ENCODE results near the gene NCDN.

NCDN gene

GRCh38 chr1:35532497-35533223 lies 24.9 kb upstream of the NCDN start:
- TF ChIP-seq POLR2A (IDR thresholded peaks at IDR 0.05; ENCODE audit: low read depth, low read length) (no peak), TAF1 (IDR thresholded peaks at IDR 0.05; ENCODE audit: low read depth, low read length) (no peak), SPI1 (IDR thresholded peaks at IDR 0.05; ENCODE audit: low read depth, low read length) (no peak), PAX5 (IDR thresholded peaks at IDR 0.05; ENCODE audit: insufficient read depth, low read length, severe bottlenecking) (no peak), POLR2AphosphoS5 (IDR thresholded peaks at IDR 0.05; ENCODE audit: low read depth, low read length) (no peak), POU2F2 (IDR thresholded peaks at IDR 0.05; ENCODE audit: low read depth, low read length) (no peak)
- FAIRE-seq (no peak), DNase-seq (ENCODE audit: insufficient read length, low spot score) (no peak)

GRCh38 chr1:35533586-35533985 lies 24.0 kb upstream of the NCDN start:
- TF ChIP-seq POLR2AphosphoS5 (IDR thresholded peaks at IDR 0.05; ENCODE audit: low read depth, low read length) (no peak), TAF1 (IDR thresholded peaks at IDR 0.05; ENCODE audit: low read depth, low read length) (no peak), POLR2A (IDR thresholded peaks at IDR 0.05; ENCODE audit: low read depth, low read length) (no peak), POU2F2 (IDR thresholded peaks at IDR 0.05; ENCODE audit: low read depth, low read length) (no peak), SPI1 (IDR thresholded peaks at IDR 0.05; ENCODE audit: low read depth, low read length) (no peak), PAX5 (IDR thresholded peaks at IDR 0.05; ENCODE audit: insufficient read depth, low read length, severe bottlenecking) (no peak)
- DNase-seq (ENCODE audit: insufficient read length, low spot score) (no peak), FAIRE-seq (no peak)

- TF ChIP-seq POLR2AphosphoS5 (IDR thresholded peaks at IDR 0.05; ENCODE audit: low read depth, low read length), result no peak
- no peak for TF ChIP-seq POLR2A (IDR thresholded peaks at IDR 0.05; ENCODE audit: low read depth, low read length)
- no peak for TF ChIP-seq PAX5 (IDR thresholded peaks at IDR 0.05; ENCODE audit: insufficient read depth, low read length, severe bottlenecking)
- FAIRE-seq (no peak), DNase-seq (ENCODE audit: insufficient read length, low spot score) (no peak)
These were observed 22.4 kb upstream of the NCDN start for GRCh38 chr1:35535243-35535642.

GRCh38 chr1:35536556-35537162 lies 20.9 kb upstream of the NCDN start:
- TF ChIP-seq POU2F2 (IDR thresholded peaks at IDR 0.05; ENCODE audit: low read depth, low read length) (no peak), SPI1 (IDR thresholded peaks at IDR 0.05; ENCODE audit: low read depth, low read length) (no peak), POLR2AphosphoS5 (IDR thresholded peaks at IDR 0.05; ENCODE audit: low read depth, low read length) (no peak), TAF1 (IDR thresholded peaks at IDR 0.05; ENCODE audit: low read depth, low read length) (no peak), POLR2A (IDR thresholded peaks at IDR 0.05; ENCODE audit: low read depth, low read length) (no peak)
- FAIRE-seq, result no peak
- DNase-seq (ENCODE audit: insufficient read length, low spot score), result no peak

- DNase-seq (ENCODE audit: insufficient read length, low spot score), result no peak
- no peak for FAIRE-seq
These were observed 19.8 kb upstream of the NCDN start for GRCh38 chr1:35537806-35538205.

GRCh38 chr1:35539073-35539823 lies 18.4 kb upstream of the NCDN start:
- FAIRE-seq, result no peak
- no peak for DNase-seq (ENCODE audit: insufficient read length, low spot score)
- peak; percentile 81 for TF ChIP-seq SPI1 (IDR thresholded peaks at IDR 0.05; ENCODE audit: low read depth, low read length)
- TF ChIP-seq POLR2AphosphoS5 (IDR thresholded peaks at IDR 0.05; ENCODE audit: low read depth, low read length), result no peak
- no peak for TF ChIP-seq POU2F2 (IDR thresholded peaks at IDR 0.05; ENCODE audit: low read depth, low read length)
- peak; percentile 45; the same call in 1 of the 2 replicates for TF ChIP-seq POLR2A (IDR thresholded peaks at IDR 0.05; ENCODE audit: low read depth, low read length)
- peak; percentile 24; the same call in 1 of the 2 replicates for TF ChIP-seq TAF1 (IDR thresholded peaks at IDR 0.05; ENCODE audit: low read depth, low read length)

More at GRCh38 chr1:35537806-35538205, 19.8 kb upstream of the NCDN start:
- TF ChIP-seq PAX5 (IDR thresholded peaks at IDR 0.05; ENCODE audit: insufficient read depth, low read length, severe bottlenecking) (no peak), SPI1 (IDR thresholded peaks at IDR 0.05; ENCODE audit: low read depth, low read length) (no peak), TAF1 (IDR thresholded peaks at IDR 0.05; ENCODE audit: low read depth, low read length) (no peak), POLR2AphosphoS5 (IDR thresholded peaks at IDR 0.05; ENCODE audit: low read depth, low read length) (no peak)

- DNase-seq (ENCODE audit: insufficient read length, low spot score) (no peak), FAIRE-seq (peak; percentile 90)
- peak; percentile 73 for TF ChIP-seq SPI1 (IDR thresholded peaks at IDR 0.05; ENCODE audit: low read depth, low read length)
- TF ChIP-seq TAF1 (IDR thresholded peaks at IDR 0.05; ENCODE audit: low read depth, low read length), result no peak
- TF ChIP-seq PAX5 (IDR thresholded peaks at IDR 0.05; ENCODE audit: insufficient read depth, low read length, severe bottlenecking), result no peak
These were observed 17.8 kb upstream of the NCDN start for GRCh38 chr1:35539824-35540261.

GRCh38 chr1:35544976-35545375 lies 12.6 kb upstream of the NCDN start:
- no peak for DNase-seq (ENCODE audit: insufficient read length, low spot score)
- FAIRE-seq, result peak; percentile 71
- TF ChIP-seq POLR2A (IDR thresholded peaks at IDR 0.05; ENCODE audit: low read depth, low read length), result no peak
- no peak for TF ChIP-seq SPI1 (IDR thresholded peaks at IDR 0.05; ENCODE audit: low read depth, low read length)
- TF ChIP-seq PAX5 (IDR thresholded peaks at IDR 0.05; ENCODE audit: insufficient read depth, low read length, severe bottlenecking), result no peak

GRCh38 chr1:35546614-35547013 lies 11.0 kb upstream of the NCDN start:
- no peak for FAIRE-seq
- no peak for DNase-seq (ENCODE audit: insufficient read length, low spot score)
- no peak for TF ChIP-seq POLR2AphosphoS5 (IDR thresholded peaks at IDR 0.05; ENCODE audit: low read depth, low read length)
- TF ChIP-seq POLR2A (IDR thresholded peaks at IDR 0.05; ENCODE audit: low read depth, low read length), result no peak
- no peak for TF ChIP-seq PAX5 (IDR thresholded peaks at IDR 0.05; ENCODE audit: insufficient read depth, low read length, severe bottlenecking)
- TF ChIP-seq TAF1 (IDR thresholded peaks at IDR 0.05; ENCODE audit: low read depth, low read length), result no peak
- no peak for TF ChIP-seq POU2F2 (IDR thresholded peaks at IDR 0.05; ENCODE audit: low read depth, low read length)
- TF ChIP-seq SPI1 (IDR thresholded peaks at IDR 0.05; ENCODE audit: low read depth, low read length), result no peak
